Fibroblast of mammary gland (primary cell): ENCODE results near the gene IL1B.
A peak's percentile ranks its signal among the peaks of the same experiment; 100 is the strongest.

Experiments used
- DNase-seq: peaks from one replicate; pipeline ENCODE4 v3.0.0-alpha.2; 2010; ENCODE audit warnings: low read depth
- H3K4me3 ChIP-seq: 2 replicates; pipeline ENCODE4 v1.5.1; 2011; ENCODE audit warnings: low read depth, mild to moderate bottlenecking, low read length, moderate library complexity; ENCODE audit not compliant: control insufficient read depth
- TF ChIP-seq, protein P1 (sequence below): conservative IDR thresholded peaks from 2 replicates; pipeline ENCODE4 v1.5.1; 2011; ENCODE audit warnings: low read depth, low read length, inconsistent platforms; ENCODE audit not compliant: control insufficient read depth, insufficient read depth

Gene IL1B

DNA sequence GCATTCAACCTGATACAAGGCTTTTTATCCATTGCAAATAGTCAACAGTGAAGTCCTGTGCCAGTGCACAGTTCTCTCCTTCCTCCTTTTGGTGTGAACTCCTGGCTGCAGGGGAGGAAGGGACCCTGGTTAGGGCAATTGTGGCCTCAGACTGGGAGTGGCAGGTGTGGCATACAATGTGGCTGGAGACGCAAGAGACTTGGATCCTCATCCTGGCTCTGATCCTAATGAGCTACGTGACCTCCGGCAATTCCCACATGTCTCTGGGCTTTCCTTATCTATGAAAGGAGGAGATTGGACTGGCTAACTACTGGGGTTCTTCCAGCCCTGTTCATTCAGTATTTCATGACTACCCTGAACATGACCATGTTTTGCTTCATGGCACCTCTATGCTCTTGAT, 41.7 kb downstream of the IL1B start:
- no peak for DNase-seq
- TF ChIP-seq, protein P1, sequence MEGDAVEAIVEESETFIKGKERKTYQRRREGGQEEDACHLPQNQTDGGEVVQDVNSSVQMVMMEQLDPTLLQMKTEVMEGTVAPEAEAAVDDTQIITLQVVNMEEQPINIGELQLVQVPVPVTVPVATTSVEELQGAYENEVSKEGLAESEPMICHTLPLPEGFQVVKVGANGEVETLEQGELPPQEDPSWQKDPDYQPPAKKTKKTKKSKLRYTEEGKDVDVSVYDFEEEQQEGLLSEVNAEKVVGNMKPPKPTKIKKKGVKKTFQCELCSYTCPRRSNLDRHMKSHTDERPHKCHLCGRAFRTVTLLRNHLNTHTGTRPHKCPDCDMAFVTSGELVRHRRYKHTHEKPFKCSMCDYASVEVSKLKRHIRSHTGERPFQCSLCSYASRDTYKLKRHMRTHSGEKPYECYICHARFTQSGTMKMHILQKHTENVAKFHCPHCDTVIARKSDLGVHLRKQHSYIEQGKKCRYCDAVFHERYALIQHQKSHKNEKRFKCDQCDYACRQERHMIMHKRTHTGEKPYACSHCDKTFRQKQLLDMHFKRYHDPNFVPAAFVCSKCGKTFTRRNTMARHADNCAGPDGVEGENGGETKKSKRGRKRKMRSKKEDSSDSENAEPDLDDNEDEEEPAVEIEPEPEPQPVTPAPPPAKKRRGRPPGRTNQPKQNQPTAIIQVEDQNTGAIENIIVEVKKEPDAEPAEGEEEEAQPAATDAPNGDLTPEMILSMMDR, result no peak
- no peak overlapping the region for H3K4me3 ChIP-seq

DNA sequence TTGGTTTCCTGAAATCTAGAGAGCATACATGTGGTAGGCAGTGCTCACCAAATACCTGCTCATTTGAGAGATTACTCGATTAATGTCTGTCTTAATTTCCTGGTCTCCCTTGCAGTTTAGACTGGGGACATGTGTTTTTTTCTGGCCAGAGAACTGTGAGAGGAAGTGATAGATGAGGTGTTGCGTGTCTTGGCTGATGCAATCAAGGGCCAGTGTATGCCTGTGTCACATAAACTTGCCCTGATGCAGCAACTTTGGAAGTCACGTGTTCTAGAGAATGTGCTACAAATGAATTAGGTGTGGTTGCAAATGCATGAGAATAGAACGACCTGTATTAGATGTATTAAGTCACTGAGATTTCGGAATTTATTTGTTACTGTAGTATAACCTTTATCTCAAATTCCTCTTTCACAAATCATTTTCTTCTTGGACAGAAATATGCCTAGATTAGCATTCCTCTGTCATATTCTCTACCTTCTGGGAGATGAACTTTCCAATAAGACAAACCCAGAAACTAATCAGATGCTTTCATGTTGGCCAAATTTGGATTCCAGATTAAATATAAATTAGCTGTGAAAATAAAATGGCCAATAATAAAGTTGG, 42.3 kb downstream of the IL1B start:
- DNase-seq, result peak; percentile 93
- H3K4me3 ChIP-seq, result no peak overlapping the region
- TF ChIP-seq, protein P1, result no peak

DNA sequence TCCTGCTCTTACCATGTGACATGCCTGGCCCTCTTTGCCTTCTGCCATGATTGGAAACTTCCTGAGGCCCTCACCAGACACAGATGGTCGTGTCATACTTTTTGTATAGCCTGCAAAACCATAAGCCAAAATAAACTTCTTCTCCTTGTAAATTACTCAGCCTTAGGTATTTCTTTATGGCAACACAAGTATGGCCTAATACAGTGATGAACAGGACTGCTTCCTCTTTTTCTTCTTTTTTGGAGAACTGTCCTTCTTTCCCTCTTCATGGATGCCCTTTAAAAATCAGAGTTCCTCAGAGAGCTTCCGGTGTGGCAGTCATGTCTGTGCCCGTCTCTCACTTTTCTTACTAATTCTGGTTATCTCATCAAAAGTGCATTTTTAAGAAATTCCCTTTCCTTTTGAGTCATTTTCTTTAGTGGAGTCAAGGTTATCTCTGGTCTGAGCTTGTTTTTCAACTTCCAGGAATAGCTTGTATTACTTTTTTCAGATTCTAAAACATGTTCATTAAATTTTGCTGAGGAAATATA, 43.1 kb downstream of the IL1B start:
- TF ChIP-seq, protein P1, result no peak
- no peak overlapping the region for H3K4me3 ChIP-seq
- peak; percentile 47 for DNase-seq

DNA sequence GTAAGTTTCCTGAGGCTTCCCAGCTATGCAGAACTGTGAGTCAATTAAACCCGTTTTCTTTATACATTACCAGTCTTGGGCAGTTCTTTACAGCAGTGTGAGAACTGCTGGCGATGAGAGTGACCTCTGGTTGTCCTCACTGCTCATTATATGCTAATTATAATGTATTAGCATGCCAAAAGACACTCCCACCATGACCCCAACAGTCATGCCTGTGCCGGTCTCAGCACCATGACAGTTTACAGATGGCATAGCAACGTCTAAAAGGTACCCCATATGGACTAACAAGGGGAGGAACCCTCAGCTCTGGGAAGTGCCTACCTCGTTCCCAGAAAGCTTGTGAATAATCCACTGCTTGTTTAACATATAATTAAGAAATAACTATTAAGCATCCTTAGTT, 44.2 kb downstream of the IL1B start:
- DNase-seq, result no peak
- no peak overlapping the region for H3K4me3 ChIP-seq
- TF ChIP-seq, protein P1, result no peak

DNA sequence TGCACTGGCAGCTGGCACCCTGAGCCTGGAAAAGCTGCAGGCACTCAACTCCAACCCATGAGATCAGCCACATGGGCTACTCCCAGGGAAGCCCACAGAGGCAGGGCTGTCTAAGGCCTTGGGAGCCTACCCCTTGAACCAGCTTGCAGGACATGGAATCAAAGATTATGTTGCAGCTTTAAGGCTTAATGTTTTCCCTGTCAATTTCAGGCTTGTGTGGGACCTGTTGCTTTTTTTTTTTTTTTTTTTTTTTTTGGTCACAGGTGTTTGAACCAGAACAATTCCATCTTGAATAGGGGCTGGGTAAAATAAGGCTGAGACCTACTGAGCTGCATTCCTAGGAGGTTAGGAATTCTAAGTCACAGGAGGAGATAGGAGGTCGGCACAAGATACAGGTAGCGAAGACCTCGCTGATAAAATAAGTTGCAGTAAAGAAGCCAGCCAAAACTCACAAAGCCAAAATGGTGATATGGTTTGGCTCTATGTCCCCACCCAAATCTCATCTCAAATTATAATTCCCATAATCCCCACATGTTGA, 44.8 kb downstream of the IL1B start:
- TF ChIP-seq, protein P1, result no peak
- DNase-seq, result no peak
- no peak overlapping the region for H3K4me3 ChIP-seq

DNA sequence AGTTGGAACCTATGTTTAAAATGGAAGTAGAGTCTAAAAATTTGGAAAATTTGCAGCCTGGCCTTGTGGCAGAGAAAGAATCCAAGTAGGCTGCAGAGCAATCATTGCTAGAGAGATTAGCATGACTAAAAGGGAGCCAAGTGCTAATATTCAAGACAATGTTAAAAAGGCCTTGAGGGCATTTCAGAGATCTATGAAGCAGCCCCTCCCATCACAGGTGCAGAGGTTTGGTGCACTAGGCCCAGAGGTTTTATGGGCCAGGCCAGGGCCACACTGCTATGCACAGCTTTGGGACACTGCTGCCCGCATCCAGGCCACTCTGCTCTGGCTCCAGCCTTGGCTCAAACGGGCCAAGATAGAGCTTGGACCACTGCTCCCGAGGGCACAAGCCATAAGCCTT, 45.6 kb downstream of the IL1B start:
- no peak for DNase-seq
- TF ChIP-seq, protein P1, result no peak
- H3K4me3 ChIP-seq, result no peak overlapping the region

DNA sequence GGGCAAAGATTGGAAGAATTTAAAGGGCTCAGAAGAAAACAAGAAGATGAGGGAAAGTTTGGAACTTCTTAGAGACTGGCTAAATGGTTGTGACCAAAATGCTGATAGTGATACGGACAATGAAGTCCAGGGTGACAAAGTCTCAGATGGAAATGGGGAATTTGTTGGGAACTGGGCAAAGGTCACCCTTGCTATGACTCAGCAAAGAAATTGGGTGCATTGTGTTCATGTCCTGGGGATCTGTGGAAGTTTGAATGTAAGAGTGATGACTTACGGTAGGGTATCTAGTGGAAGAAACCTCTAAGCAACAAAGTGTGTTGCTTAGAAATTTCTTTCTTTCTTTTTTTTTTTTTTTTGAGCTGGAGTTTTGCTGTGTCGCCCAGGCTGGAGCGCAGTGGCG, 46.3 kb downstream of the IL1B start:
- TF ChIP-seq, protein P1, result no peak
- no peak overlapping the region for H3K4me3 ChIP-seq

More for the DNA sequence above, 46.3 kb downstream of the IL1B start:
- DNase-seq, result no peak
